Measurements from ENCODE around the gene ACSS3.
"Not testable (repeated sequence)": the region's sequence is repeated elsewhere in the genome, so short reads cannot be mapped to it uniquely, and the experiment has no call there.

ACSS3 gene

DNA sequence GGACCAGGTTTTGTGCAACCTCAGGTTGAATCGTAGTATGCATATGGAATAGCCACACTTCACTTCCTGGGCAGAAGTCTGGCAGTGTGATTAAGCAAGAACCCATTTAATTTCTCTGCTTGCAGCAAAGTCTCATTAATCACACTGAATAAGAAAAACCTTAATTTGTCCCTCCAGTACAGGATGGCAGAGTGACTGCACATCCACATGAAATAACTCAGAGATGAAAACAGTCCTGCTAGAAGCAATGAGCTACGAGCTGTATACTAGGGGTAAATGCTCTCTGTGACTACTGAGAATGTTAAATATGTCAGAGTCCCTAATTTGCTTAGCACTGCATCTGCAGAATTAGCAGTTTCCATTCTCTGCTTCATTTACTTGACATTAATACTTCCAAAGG, 88.9 kb downstream of the ACSS3 start:
- DNase-seq (ENCODE audit: extremely low read depth in 1 of 2, low read depth in 1 of 2) = no peak

DNA sequence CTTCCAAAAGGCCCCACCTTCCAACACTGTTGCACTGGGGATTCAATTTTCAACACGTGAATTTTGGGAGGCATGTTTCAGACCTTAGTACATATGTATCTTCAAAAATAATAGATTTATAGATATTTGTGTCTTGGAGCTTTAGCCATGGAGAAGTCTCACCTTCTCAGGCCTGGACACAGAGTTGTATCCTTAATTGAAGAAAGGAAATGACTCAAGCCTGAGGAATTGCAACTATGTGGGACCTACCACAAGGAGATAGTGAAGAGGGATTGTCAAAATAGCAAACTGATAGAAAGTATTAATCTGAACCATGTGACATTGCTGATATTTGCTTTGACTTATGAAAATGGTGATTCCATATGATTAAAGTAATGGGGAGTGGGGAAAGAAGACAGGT, 89.8 kb downstream of the ACSS3 start:
- no peak for DNase-seq (ENCODE audit: extremely low read depth in 1 of 2, low read depth in 1 of 2)

DNA sequence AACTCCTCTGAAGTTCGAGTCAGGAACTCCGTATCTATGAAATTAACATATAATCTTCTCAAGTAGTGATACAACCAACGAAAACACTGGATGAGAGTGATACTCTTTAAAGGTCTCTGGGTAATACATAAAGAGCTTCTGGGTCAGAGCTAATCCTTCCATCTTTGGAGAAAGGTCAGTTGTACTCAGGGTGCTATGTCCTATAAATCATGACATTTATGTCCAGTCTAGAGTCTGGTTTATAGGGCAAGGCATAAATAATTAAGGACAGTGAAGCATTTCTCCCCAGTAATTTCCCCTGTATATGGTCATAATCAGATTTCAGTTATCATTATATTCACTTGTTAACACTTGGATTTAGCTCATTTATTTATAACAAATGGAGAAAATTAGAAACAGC, 90.6 kb downstream of the ACSS3 start:
- no peak for DNase-seq (ENCODE audit: extremely low read depth in 1 of 2, low read depth in 1 of 2)

DNA sequence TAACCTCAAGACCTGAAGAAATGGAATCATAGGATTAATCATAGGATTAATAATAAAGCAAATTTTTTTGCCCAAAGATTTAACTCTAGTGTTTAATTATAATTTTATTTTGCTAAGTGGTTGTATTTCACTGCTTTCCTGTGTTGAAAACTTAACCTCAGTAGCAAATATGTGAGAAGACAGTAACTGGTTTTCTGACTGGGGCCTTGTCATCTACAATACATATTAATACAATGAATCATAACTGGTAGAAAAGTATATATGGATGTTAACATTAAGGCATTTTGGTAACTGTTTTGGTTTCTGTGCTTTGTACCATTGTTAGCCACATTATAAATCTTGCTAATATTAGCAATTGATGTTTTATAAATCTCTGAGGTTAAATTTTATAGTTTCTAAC, 92.2 kb downstream of the ACSS3 start:
- DNase-seq (ENCODE audit: extremely low read depth in 1 of 2, low read depth in 1 of 2) = no peak

DNA sequence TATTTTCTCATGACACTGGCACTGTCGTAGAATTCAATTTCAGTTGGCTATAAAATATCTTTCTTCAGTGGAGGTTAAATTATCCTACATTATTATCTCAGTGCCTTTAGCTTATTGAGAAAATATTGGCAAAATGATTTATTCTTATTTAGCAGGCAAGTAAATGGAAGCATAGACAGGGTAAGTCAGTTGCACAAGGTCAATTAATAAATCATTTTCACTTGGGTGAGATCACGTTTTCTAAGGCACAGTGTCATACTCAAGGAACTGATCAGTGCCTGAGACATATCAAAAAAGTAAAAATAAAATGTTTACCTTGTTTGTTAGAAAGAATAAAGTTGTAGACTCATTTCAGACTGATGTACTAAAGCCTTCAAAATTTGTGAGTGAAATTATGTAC, 95.0 kb downstream of the ACSS3 start:
- DNase-seq (ENCODE audit: extremely low read depth in 1 of 2, low read depth in 1 of 2) = no peak

DNA sequence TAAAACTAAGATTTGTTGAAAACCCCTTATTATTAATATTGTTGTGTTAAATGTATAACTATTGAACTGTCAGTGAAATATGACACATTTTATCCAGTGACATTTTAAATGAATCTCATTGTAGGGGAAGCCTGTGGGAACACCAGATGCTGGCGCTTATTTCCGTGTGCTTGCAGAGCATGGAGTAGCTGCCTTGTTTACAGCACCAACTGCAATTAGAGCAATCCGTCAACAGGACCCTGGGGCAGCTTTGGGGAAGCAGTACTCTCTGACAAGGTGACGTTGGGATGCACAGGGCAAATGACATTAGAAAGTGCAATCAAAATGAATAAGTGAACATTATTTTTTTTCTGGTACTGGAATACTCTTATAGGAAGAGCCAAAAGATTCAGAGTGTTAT, 96.8 kb downstream of the ACSS3 start:
- DNase-seq (ENCODE audit: extremely low read depth in 1 of 2, low read depth in 1 of 2) = no peak

DNA sequence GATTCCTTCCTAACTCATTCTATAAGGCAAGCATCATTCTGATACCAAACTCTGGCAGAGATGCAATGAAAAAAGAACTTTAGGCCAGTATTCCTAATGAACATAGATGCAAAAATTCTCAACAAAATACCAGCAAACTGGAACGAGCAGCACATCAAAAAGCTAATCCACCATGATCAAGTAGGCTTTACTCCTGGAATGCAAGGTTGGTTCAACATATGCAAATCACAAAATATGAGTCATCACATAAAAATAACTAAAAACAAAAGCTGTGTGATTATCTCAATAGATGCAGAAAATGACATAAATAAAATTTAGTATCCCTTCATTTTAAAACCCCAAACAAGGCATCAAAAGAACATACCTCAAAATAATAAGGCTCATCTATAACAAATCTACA, 98.9 kb downstream of the ACSS3 start:
- DNase-seq (ENCODE audit: extremely low read depth in 1 of 2, low read depth in 1 of 2) = no peak

DNA sequence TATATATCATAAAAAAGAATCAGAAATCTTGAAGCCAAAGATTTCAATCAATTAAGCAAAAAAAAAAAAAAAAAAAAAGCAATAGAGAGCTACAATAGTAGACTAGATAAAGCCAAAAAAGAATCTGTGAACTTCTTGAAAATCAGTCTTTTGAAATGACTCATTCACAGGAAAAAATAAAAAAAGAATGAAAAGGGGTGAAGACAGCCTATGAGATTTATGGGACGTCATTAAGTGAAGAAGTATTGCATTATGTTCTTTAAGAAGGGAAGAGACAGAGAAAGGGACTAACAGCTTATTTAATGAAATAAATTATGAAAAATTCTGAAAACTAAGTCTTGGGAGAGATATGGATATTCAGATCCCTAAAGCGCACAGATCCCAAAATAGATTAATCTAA, 103.8 kb downstream of the ACSS3 start:
- no peak for DNase-seq (ENCODE audit: extremely low read depth in 1 of 2, low read depth in 1 of 2)

DNA sequence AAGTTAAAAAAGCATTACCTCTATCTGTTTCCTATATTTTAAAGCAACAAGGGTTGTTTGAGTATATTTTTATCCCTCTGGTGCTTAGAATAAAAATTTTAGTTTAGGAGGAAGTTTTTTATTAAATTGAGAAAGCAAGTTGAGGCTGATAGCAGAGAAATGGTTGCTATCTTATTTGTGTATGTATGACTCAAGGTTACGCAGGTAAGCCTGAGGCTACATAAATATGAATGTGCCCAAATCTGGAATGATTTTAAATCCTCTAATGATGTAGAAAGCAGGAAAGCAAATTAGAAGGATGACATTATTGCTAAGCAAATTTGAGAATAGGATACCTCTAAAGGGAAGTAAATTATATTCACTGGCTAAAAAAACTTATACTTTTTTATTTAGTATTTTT, 109.8 kb downstream of the ACSS3 start:
- DNase-seq (ENCODE audit: extremely low read depth in 1 of 2, low read depth in 1 of 2) = no peak

DNA sequence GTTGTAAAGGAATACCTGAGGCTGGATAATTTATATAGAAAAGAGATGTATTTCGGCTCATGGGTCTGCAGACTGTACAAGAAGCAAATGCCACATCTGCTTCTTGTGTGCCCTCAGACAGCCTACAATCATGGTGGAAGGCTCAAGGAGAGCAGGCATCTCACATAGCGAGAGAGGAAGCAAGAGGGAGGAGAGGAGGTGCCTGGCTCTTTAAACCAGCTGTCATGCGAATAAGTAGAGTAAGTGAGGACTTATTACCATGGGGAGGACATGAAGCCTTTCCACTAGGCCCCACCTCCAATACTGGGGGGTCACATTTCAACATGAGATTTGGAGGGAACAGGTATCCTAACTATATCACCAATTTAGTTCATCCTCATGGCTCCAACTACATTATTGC, 118.7 kb downstream of the ACSS3 start:
- DNase-seq (ENCODE audit: extremely low read depth in 1 of 2, low read depth in 1 of 2) = no peak

DNA sequence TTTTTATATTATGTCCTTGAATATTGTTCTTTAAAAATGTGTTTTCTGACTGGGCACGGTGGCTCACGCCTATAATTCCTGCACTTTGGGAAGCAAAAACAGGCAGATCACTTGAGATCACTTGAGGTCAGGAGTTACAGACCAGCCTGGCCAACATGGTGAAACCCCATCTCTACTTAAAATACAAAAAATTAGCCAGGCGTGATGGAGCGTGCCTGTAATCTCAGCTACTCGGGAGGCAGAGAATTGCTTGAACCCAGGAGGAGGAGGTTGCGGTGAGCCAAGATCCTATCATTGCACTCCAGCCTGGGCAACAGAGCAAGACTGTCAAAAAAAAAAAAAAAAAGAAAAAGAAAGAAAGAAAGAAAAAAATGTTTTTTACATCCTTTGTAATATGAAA, 122.7 kb downstream of the ACSS3 start:
- DNase-seq (ENCODE audit: extremely low read depth in 1 of 2, low read depth in 1 of 2) = not testable (repeated sequence)

DNA sequence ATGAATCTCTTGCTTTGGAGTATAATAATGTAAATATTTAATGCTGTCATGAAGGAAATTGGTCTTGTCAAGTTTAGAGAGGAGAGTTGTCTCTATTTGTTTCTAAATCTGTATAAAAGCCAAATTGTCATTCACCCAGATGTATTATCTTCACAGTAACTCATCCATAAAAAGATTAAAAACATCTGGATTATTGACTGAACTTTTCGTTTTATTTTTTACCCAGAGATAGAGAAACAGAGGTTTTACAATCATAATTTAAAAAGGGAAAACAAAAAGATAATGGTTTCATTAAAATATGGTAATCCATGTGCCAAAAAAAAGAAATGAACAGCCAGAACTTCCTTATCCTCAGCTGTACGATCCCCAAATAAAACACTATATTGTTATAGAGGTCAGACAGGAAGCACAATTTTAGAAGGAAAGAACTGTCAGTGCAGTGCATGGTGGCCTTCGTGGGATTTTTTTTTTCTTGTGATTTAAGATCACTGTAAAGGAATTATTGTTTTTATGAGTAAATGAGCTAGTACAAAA, 125.9 kb downstream of the ACSS3 start:
- DNase-seq (ENCODE audit: extremely low read depth in 1 of 2, low read depth in 1 of 2) = no peak

DNA sequence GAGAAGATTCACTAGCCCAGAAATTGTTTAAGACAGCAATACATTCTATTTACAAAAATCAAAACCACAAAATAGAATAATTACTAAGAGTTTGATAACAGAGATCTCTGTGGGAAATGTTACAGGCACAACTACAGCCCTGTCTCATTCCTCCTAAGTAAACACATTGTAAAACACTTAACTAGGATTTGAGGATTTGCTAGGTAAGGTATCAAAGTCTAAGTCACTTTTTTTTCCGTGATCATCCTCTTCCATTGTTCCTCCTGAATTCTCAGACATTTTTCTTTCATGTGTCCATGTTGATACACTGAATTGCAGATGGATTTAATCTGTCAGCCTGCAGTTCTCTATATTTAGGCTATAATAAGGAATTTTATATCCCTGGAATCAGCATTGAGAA, 127.5 kb downstream of the ACSS3 start:
- DNase-seq (ENCODE audit: extremely low read depth in 1 of 2, low read depth in 1 of 2) = no peak

DNA sequence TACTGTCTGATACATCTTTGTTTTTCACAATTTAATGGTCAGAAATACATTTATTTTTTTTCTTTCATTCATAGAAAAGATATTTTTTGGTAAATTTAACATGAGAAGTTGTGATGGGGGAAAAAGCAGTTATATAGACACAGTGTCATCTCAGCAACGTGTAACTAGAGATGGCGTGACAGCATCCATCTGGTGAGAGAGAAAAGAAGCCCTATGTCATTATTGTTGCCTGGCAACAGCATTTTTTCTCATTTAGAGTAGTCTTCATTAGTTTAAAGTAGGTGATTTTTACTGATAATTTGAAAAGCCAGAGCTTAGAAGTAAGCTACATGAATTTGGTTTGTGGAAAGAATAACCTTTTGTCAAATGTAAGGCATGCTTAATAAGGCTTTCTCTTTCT, 128.6 kb downstream of the ACSS3 start:
- no peak for DNase-seq (ENCODE audit: extremely low read depth in 1 of 2, low read depth in 1 of 2)

DNA sequence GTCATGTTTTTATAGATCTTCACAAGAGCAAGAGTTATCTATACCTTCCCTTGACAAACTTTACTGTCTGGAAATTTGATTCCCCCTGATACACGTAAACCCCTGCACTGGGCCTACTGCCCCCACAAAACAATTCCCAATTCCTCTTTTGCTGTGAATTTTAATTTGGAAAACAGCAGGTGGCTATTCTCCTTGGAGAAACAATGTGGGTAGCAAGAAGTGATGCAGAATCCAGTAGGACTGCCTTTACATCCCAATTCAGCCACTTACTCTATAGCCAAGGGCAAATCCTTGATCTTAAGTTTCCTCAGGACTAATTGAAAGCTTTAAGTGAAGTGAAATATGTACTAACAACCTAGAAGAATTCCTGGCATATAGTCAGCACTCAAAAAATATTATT, 129.3 kb downstream of the ACSS3 start:
- DNase-seq (ENCODE audit: extremely low read depth in 1 of 2, low read depth in 1 of 2) = no peak

DNA sequence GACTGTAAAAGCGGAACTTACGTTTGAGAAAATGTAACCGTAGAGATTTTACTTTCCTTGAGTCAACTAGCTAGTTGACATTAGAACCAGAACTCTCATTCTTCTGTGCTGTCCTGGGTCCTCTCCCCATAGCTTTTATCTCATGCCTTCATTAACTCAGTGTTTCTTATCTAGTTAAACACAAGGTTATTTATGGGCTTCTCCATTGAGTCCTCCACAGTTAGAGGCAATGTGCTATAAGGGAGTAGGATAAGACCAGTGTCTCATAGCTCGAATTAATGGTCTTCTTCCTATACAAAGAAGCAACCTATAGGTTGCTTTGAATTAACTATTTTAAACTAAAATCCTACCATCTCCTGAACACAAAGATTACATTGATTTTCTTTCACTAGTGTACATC, 129.8 kb downstream of the ACSS3 start:
- no peak for DNase-seq (ENCODE audit: extremely low read depth in 1 of 2, low read depth in 1 of 2)

DNA sequence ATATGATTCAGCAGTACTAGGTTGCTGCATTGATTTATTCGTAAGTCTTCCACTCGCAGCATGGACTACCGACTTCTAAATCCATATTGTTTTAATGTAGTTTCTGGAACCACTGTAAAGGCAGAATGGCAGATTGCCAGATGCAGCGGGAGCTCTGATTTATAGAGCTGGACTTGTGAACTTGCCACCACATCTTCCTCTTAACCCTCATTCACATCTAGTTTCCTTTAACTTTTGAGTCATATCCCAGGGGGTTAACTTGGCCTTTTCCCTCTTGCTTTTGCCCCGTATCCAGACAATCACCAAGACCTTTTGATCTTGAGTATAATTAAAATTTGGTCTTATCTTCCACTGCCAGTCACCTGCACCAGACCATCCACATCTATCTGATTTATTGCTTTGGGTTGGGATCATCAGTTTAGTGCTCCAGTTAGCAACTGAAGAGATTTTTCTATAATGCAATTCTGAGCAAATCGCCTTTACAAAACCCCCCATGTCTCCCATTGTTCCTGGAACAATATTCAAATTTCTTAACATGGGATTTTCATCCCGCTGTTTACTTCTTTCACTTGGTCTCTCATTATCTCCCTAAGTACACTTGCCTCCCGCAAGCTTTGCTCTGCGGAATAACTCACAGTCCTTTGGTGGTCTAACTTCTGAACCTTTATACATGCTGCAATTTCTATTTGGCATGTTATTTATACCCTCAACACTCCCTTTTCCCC, 130.5 kb downstream of the ACSS3 start:
- no peak for DNase-seq (ENCODE audit: extremely low read depth in 1 of 2, low read depth in 1 of 2)

DNA sequence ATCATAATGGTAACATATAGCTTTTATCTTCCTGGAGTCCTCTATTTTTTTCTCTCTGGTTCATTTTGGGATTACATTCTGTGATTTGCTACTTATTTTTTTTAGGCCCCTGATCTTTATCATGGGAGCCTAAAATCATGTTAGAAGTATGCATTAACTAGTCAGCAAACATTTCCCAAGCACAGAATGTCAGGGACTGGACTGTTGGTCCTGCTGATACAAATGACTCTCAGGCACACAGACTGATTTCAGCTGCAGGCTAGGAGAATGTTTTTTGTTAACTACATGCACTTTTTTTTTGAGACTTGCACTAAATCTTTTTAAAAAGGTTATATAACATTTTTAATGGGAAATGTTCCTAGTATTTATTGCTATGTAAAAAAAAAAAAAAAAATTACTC, 131.1 kb downstream of the ACSS3 start:
- DNase-seq (ENCODE audit: extremely low read depth in 1 of 2, low read depth in 1 of 2) = no peak

DNA sequence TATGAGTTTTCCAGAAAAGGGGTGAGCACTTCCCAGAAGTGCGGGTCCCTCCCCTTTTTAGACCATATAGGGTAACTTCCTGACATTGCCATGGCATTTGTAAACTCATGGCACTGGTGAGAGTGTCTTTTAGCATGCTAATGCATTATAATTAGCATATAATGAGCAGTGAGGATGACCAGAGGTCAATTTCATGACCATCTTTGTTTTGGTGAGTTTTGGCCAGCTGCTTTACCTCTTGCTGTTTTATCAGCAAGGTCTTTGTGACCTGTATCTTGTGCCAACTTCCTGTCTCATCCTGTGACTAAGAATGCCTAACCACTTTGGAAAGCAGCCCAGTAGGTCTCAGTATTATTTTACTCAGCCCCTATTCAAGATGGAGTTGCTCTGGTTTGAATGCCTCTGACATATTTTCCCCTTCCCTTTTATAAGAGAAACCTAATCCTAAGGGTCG, 131.9 kb downstream of the ACSS3 start:
- DNase-seq (ENCODE audit: extremely low read depth in 1 of 2, low read depth in 1 of 2) = not testable (repeated sequence)

DNA sequence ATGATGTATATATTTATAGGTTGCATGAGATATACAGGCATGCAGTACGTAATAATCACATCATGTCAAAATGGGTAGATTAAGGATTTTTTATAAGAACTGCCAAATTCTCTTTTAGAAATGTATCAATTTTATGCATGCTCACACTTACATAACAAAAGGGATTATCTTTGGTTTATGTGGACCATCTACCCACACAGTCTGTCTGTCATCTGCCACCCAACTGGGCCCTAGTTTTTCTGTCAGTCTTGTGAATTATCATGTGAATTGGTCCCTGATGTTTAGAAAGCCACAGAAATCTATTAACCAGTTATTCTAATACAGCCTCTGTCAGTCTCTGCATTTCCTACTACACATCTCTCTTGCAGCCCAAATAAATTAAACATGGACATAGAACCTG, 133.4 kb downstream of the ACSS3 start:
- no peak for DNase-seq (ENCODE audit: extremely low read depth in 1 of 2, low read depth in 1 of 2)

DNA sequence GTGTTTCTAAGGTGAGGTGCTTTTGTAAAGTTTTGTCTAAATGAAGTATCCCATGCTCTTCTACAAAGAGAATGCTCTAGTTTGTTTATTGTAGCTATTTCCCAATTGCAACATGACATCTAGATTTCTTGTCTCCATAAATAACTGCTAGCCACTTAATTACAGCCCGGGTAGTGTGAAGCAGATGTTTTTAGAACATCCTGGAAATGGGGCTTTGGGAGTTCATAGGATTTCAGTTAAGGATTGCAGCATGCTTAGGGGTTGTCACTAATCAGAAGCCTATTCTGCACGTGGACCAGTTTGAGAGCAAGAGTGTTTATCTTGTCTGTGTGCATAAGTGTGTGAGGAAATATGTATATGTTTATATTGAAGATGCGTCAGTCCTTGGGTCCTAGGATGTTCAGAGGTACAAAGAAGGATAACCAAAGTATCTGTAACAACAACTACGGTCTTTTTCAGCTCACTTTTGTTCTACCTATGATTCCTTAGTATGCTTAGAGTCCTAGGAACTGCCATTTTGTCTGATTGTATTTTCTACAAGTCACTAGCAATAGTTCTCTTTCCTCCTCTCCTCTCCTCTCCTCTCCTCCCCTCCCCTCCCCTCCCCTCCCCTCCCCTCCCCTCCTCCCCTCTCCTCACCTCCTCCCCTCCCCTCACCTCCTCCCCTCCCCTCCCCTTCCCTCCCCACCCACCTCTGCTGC, 135.3 kb downstream of the ACSS3 start:
- no peak for DNase-seq (ENCODE audit: extremely low read depth in 1 of 2, low read depth in 1 of 2)

DNA sequence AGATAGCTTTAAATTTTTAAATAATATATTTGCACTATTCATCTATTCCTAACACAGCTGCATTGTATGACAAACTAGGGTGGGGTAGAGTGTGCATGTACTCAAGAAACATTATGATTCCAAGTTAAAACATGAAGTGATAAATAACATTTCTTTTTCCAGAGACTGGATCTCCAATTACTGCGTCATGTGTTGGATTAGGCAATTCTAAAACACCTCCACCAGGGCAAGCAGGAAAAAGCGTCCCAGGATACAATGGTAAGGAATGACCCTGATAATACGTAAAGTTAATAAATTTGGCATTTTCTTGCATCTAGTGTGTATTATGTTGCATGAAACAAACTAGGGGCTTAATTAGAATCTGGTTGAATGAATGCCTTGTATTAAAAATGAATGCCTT, 138.9 kb downstream of the ACSS3 start:
- no peak for DNase-seq (ENCODE audit: extremely low read depth in 1 of 2, low read depth in 1 of 2)
